ENCODE results near the gene ASNSD1.
A peak's percentile ranks its signal among the peaks of the same experiment; 100 is the strongest.

DNA sequence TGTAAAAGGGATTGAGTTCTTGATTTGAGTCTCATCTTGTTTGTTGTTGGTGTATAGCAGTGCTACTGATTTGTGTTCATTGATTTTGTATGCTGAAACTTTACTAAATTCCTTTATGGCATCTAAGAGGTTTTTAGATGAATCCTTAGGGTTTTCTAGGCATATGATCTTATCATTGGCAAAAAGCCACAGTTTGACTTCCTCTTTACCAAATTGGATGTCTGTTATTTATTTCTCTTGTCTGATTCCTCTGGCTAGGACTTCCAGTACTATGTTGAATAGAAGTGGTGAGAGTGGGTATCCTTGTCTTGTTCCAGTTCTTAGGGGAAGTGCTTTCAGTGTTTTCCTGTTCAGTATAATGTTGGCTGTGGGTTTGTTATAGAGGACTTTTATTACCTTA is 18.0 kb downstream of the ASNSD1 start:
- TF ChIP-seq, protein P1, sequence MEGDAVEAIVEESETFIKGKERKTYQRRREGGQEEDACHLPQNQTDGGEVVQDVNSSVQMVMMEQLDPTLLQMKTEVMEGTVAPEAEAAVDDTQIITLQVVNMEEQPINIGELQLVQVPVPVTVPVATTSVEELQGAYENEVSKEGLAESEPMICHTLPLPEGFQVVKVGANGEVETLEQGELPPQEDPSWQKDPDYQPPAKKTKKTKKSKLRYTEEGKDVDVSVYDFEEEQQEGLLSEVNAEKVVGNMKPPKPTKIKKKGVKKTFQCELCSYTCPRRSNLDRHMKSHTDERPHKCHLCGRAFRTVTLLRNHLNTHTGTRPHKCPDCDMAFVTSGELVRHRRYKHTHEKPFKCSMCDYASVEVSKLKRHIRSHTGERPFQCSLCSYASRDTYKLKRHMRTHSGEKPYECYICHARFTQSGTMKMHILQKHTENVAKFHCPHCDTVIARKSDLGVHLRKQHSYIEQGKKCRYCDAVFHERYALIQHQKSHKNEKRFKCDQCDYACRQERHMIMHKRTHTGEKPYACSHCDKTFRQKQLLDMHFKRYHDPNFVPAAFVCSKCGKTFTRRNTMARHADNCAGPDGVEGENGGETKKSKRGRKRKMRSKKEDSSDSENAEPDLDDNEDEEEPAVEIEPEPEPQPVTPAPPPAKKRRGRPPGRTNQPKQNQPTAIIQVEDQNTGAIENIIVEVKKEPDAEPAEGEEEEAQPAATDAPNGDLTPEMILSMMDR (IDR thresholded peaks at IDR 0.05; ENCODE audit: insufficient read depth, low read length) = no peak
- TF ChIP-seq SPI1 (IDR thresholded peaks at IDR 0.05; ENCODE audit: borderline replicate concordance, low read depth) = peak; percentile 79; the same call in 1 of the 2 replicates
- TF ChIP-seq, protein P2, sequence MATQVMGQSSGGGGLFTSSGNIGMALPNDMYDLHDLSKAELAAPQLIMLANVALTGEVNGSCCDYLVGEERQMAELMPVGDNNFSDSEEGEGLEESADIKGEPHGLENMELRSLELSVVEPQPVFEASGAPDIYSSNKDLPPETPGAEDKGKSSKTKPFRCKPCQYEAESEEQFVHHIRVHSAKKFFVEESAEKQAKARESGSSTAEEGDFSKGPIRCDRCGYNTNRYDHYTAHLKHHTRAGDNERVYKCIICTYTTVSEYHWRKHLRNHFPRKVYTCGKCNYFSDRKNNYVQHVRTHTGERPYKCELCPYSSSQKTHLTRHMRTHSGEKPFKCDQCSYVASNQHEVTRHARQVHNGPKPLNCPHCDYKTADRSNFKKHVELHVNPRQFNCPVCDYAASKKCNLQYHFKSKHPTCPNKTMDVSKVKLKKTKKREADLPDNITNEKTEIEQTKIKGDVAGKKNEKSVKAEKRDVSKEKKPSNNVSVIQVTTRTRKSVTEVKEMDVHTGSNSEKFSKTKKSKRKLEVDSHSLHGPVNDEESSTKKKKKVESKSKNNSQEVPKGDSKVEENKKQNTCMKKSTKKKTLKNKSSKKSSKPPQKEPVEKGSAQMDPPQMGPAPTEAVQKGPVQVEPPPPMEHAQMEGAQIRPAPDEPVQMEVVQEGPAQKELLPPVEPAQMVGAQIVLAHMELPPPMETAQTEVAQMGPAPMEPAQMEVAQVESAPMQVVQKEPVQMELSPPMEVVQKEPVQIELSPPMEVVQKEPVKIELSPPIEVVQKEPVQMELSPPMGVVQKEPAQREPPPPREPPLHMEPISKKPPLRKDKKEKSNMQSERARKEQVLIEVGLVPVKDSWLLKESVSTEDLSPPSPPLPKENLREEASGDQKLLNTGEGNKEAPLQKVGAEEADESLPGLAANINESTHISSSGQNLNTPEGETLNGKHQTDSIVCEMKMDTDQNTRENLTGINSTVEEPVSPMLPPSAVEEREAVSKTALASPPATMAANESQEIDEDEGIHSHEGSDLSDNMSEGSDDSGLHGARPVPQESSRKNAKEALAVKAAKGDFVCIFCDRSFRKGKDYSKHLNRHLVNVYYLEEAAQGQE (IDR thresholded peaks at IDR 0.05; ENCODE audit: insufficient replicate concordance, low read depth) = no peak
